Astrocyte (in vitro differentiated cells and primary cell): ENCODE data around the gene PALLD. TPM values are rescaled to one million over a fixed set of nuclear protein-coding genes. Genes with fewer than 3 reads are reported as not detected.
A peak's percentile ranks its signal among the peaks of the same experiment; 100 is the strongest.

Experiments used
- DNase-seq: peaks from one replicate; pipeline ENCODE4 v3.0.0-alpha.2; 2010; ENCODE audit warnings: low read depth
- FAIRE-seq: peaks from 2 replicates; lab custom pipeline; 2011; peaks lifted over from hg19 to GRCh38; lab: Jason Lieb, UNC
- H2AFZ ChIP-seq: 2 replicates; pipeline ENCODE4 v1.6.0; 2012; ENCODE audit warnings: low read depth, low read length, inconsistent platforms
- H3K27ac ChIP-seq: 2 replicates; pipeline ENCODE4 v1.5.1; 2011; ENCODE audit warnings: low read depth, low read length, inconsistent platforms
- H3K27me3 ChIP-seq: 2 replicates; pipeline ENCODE4 v1.6.0; 2011; ENCODE audit warnings: low read length, inconsistent platforms; ENCODE audit not compliant: insufficient read depth
- H3K36me3 ChIP-seq: 2 replicates; pipeline ENCODE4 v1.5.1; 2011; ENCODE audit warnings: low read length, inconsistent platforms; ENCODE audit not compliant: insufficient read depth
- H3K4me1 ChIP-seq: 2 replicates; pipeline ENCODE4 v1.5.1; 2011; ENCODE audit warnings: low read length, inconsistent platforms; ENCODE audit not compliant: insufficient read depth
- H3K4me2 ChIP-seq: 2 replicates; pipeline ENCODE4 v1.6.0; 2012; ENCODE audit warnings: low read length, inconsistent platforms
- H3K4me3 ChIP-seq: 2 replicates; pipeline ENCODE4 v1.5.1; 2011; ENCODE audit warnings: low read depth, mild to moderate bottlenecking, low read length, inconsistent platforms; ENCODE audit not compliant: insufficient read depth
- H3K79me2 ChIP-seq: 2 replicates; pipeline ENCODE4 v1.6.0; 2012; ENCODE audit warnings: mild to moderate bottlenecking, low read length, inconsistent platforms; ENCODE audit not compliant: insufficient read depth
- H3K9ac ChIP-seq: 2 replicates; pipeline ENCODE4 v1.6.0; 2012; ENCODE audit warnings: mild to moderate bottlenecking, low read length, inconsistent platforms
- H3K9me3 ChIP-seq: 2 replicates; pipeline ENCODE4 v1.5.1; 2012; ENCODE audit warnings: low read depth, mild to moderate bottlenecking, low read length, inconsistent platforms; ENCODE audit not compliant: insufficient read depth
- H4K20me1 ChIP-seq: 2 replicates; pipeline ENCODE4 v1.6.0; 2012; ENCODE audit warnings: low read length, inconsistent platforms; ENCODE audit not compliant: insufficient read depth
- H3K27ac Mint-ChIP-seq: one replicate; pipeline ENCODE4 v1.8.0; 2021; ENCODE audit warnings: mild to moderate bottlenecking, mixed read lengths; ENCODE audit not compliant: unreplicated experiment
- H3K27me3 Mint-ChIP-seq: one replicate; pipeline ENCODE4 v1.8.0; 2021; ENCODE audit warnings: low read depth, mixed read lengths; ENCODE audit not compliant: unreplicated experiment
- H3K36me3 Mint-ChIP-seq: one replicate; pipeline ENCODE4 v1.8.0; 2021; ENCODE audit warnings: low read depth, mixed read lengths; ENCODE audit not compliant: unreplicated experiment
- H3K4me1 Mint-ChIP-seq: one replicate; pipeline ENCODE4 v1.8.0; 2021; ENCODE audit warnings: low read depth, mixed read lengths; ENCODE audit not compliant: unreplicated experiment
- H3K4me3 Mint-ChIP-seq: one replicate; pipeline ENCODE4 v1.8.0; 2021; ENCODE audit warnings: mild to moderate bottlenecking, moderate library complexity, mixed read lengths; ENCODE audit not compliant: unreplicated experiment
- H3K9me3 Mint-ChIP-seq: one replicate; pipeline ENCODE4 v1.8.0; 2021; ENCODE audit warnings: mild to moderate bottlenecking, mixed read lengths; ENCODE audit not compliant: unreplicated experiment
- CTCF ChIP-seq: IDR thresholded peaks from 2 replicates; pipeline ENCODE4 v1.5.1; 2011; ENCODE audit warnings: low read depth, mild to moderate bottlenecking, inconsistent platforms, low read length, moderate library complexity; ENCODE audit not compliant: insufficient read depth
- EZH2 ChIP-seq: IDR thresholded peaks from 2 replicates; pipeline ENCODE4 v1.6.1; 2012; ENCODE audit warnings: mild to moderate bottlenecking, low read length, inconsistent platforms; ENCODE audit not compliant: insufficient read depth
- total RNA-seq: library from RNA; stranded (reverse); gene quantifications from 2 replicates; pipeline ENCODE4 v1.2.1, GENCODE V29; 2021

The PALLD gene
- total RNA-seq, 1 donor from 2014 or later: 498 TPM

- H3K4me3 ChIP-seq: no peak overlapping the region
- no peaks in the 10 kb centered on the region for H3K27me3 ChIP-seq
- H3K9me3 ChIP-seq: no peaks in the 10 kb centered on the region
- peak overlapping the region; percentile 4 for H2AFZ ChIP-seq
- H3K9me3 Mint-ChIP-seq: no peaks in the 10 kb centered on the region
- DNase-seq: no peak
- H3K36me3 Mint-ChIP-seq: peaks cover 2% of the 10 kb centered on the region
- H3K9ac ChIP-seq: peak overlapping the region; percentile 97
- no peaks in the 10 kb centered on the region for H4K20me1 ChIP-seq
- peak overlapping the region; percentile 95 for H3K27ac Mint-ChIP-seq
- peaks cover 25% of the 10 kb centered on the region for H3K79me2 ChIP-seq
- no peak overlapping the region for H3K4me3 Mint-ChIP-seq
- H3K27me3 Mint-ChIP-seq: no peaks in the 10 kb centered on the region
- peaks cover 23% of the 10 kb centered on the region for H3K4me1 ChIP-seq
- TF ChIP-seq EZH2 (no peak), CTCF (no peak)
- H3K4me2 ChIP-seq: no peak overlapping the region
- H3K4me1 Mint-ChIP-seq: peaks cover 24% of the 10 kb centered on the region
- no peak for FAIRE-seq
- peak overlapping the region; percentile 91 for H3K27ac ChIP-seq
- no peaks in the 10 kb centered on the region for H3K36me3 ChIP-seq
These were observed 132.7 kb downstream of the PALLD start for GRCh38 chr4:168629566-168629965.

- TF ChIP-seq CTCF: no peak
- no peak for TF ChIP-seq EZH2
- no peak overlapping the region for H2AFZ ChIP-seq
- H3K4me1 Mint-ChIP-seq: peaks cover 35% of the 10 kb centered on the region
- FAIRE-seq (peak; percentile 100), DNase-seq (peak; percentile 98)
- H3K36me3 Mint-ChIP-seq: peaks cover 2% of the 10 kb centered on the region
- no peaks in the 10 kb centered on the region for H3K27me3 Mint-ChIP-seq
- no peaks in the 10 kb centered on the region for H3K36me3 ChIP-seq
- H3K9me3 Mint-ChIP-seq: no peaks in the 10 kb centered on the region
- H3K27ac Mint-ChIP-seq: peak overlapping the region; percentile 95
- no peaks in the 10 kb centered on the region for H3K27me3 ChIP-seq
- peak overlapping the region; percentile 98 for H3K4me3 Mint-ChIP-seq
- no peaks in the 10 kb centered on the region for H3K9me3 ChIP-seq
- peaks cover 35% of the 10 kb centered on the region for H3K79me2 ChIP-seq
- H3K9ac ChIP-seq: peak overlapping the region; percentile 97
- peak overlapping the region; percentile 94 for H3K4me2 ChIP-seq
- peak overlapping the region; percentile 91 for H3K27ac ChIP-seq
- H4K20me1 ChIP-seq: no peaks in the 10 kb centered on the region
- H3K4me3 ChIP-seq: peak overlapping the region; percentile 91
- peaks cover 33% of the 10 kb centered on the region for H3K4me1 ChIP-seq
These were observed 133.8 kb downstream of the PALLD start for GRCh38 chr4:168630445-168631187.
